ENCODE data around the gene CNKSR1. TPM values are rescaled to one million over a fixed set of nuclear protein-coding genes. Genes with fewer than 3 reads are reported as not detected.

CNKSR1 gene
- total and polyA plus RNA-seq, 2 of the 13 experiments (the other 11 are each of a cell fraction or from before 2014, with no cell fraction given), result 3.4 to 8.9 TPM

GRCh38 chr1:26233903-26234643, 56.8 kb downstream of the CNKSR1 start, which contains the start of gene CEP85 (continued):
- TF ChIP-seq AHDC1 (CRISPR knock-in tag; IDR thresholded peaks at IDR 0.05; ENCODE audit: borderline replicate concordance), result no peak; the same call in 1 of the 2 replicates
- TF ChIP-seq ZBTB1 (CRISPR knock-in tag; IDR thresholded peaks at IDR 0.05; ENCODE audit: borderline replicate concordance), result no peak
- peak; percentile 86 for TF ChIP-seq TAF1 (CRISPR knock-in tag; IDR thresholded peaks at IDR 0.05)
- no peak for TF ChIP-seq RFXANK (CRISPR knock-in tag; IDR thresholded peaks at IDR 0.05)
- TF ChIP-seq SETDB1 (CRISPR knock-in tag; IDR thresholded peaks at IDR 0.05; ENCODE audit: borderline replicate concordance), result no peak
- TF ChIP-seq, protein P1, sequence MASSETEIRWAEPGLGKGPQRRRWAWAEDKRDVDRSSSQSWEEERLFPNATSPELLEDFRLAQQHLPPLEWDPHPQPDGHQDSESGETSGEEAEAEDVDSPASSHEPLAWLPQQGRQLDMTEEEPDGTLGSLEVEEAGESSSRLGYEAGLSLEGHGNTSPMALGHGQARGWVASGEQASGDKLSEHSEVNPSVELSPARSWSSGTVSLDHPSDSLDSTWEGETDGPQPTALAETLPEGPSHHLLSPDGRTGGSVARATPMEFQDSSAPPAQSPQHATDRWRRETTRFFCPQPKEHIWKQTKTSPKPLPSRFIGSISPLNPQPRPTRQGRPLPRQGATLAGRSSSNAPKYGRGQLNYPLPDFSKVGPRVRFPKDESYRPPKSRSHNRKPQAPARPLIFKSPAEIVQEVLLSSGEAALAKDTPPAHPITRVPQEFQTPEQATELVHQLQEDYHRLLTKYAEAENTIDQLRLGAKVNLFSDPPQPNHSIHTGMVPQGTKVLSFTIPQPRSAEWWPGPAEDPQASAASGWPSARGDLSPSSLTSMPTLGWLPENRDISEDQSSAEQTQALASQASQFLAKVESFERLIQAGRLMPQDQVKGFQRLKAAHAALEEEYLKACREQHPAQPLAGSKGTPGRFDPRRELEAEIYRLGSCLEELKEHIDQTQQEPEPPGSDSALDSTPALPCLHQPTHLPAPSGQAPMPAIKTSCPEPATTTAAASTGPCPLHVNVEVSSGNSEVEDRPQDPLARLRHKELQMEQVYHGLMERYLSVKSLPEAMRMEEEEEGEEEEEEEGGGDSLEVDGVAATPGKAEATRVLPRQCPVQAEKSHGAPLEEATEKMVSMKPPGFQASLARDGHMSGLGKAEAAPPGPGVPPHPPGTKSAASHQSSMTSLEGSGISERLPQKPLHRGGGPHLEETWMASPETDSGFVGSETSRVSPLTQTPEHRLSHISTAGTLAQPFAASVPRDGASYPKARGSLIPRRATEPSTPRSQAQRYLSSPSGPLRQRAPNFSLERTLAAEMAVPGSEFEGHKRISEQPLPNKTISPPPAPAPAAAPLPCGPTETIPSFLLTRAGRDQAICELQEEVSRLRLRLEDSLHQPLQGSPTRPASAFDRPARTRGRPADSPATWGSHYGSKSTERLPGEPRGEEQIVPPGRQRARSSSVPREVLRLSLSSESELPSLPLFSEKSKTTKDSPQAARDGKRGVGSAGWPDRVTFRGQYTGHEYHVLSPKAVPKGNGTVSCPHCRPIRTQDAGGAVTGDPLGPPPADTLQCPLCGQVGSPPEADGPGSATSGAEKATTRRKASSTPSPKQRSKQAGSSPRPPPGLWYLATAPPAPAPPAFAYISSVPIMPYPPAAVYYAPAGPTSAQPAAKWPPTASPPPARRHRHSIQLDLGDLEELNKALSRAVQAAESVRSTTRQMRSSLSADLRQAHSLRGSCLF (CRISPR knock-in tag; IDR thresholded peaks at IDR 0.05; ENCODE audit: borderline replicate concordance), result no peak
- TF ChIP-seq ZFP82 (CRISPR knock-in tag; IDR thresholded peaks at IDR 0.05; ENCODE audit: borderline replicate concordance), result peak; percentile 93; the same call in 1 of the 2 replicates
- TF ChIP-seq KLF11 (CRISPR knock-in tag; IDR thresholded peaks at IDR 0.05), result no peak; the same call in 1 of the 2 replicates
- TF ChIP-seq, protein P2, sequence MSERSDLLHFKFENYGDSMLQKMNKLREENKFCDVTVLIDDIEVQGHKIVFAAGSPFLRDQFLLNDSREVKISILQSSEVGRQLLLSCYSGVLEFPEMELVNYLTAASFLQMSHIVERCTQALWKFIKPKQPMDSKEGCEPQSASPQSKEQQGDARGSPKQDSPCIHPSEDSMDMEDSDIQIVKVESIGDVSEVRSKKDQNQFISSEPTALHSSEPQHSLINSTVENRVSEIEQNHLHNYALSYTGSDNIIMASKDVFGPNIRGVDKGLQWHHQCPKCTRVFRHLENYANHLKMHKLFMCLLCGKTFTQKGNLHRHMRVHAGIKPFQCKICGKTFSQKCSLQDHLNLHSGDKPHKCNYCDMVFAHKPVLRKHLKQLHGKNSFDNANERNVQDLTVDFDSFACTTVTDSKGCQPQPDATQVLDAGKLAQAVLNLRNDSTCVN (CRISPR knock-in tag; IDR thresholded peaks at IDR 0.05; ENCODE audit: borderline replicate concordance), result no peak; the same call in 1 of the 2 replicates
- peak; percentile 23; the same call in 1 of the 2 replicates for TF ChIP-seq FOXK1 (CRISPR knock-in tag; IDR thresholded peaks at IDR 0.05; ENCODE audit: borderline replicate concordance, low read depth)
- TF ChIP-seq FOXA1 (IDR thresholded peaks at IDR 0.05), result no peak
- no peak for TF ChIP-seq FOXA1 (CRISPR knock-in tag; IDR thresholded peaks at IDR 0.05)
- TF ChIP-seq, protein P3, sequence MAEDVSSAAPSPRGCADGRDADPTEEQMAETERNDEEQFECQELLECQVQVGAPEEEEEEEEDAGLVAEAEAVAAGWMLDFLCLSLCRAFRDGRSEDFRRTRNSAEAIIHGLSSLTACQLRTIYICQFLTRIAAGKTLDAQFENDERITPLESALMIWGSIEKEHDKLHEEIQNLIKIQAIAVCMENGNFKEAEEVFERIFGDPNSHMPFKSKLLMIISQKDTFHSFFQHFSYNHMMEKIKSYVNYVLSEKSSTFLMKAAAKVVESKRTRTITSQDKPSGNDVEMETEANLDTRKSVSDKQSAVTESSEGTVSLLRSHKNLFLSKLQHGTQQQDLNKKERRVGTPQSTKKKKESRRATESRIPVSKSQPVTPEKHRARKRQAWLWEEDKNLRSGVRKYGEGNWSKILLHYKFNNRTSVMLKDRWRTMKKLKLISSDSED (CRISPR knock-in tag; IDR thresholded peaks at IDR 0.05), result no peak
- TF ChIP-seq ZNF17 (CRISPR knock-in tag; IDR thresholded peaks at IDR 0.05), result no peak
- no peak for TF ChIP-seq CENPX (CRISPR knock-in tag; IDR thresholded peaks at IDR 0.05)
- no peak for TF ChIP-seq SAFB2 (CRISPR knock-in tag; IDR thresholded peaks at IDR 0.05; ENCODE audit: borderline replicate concordance, low read depth)

Measured in HepG2 (cell line).